GM19372 (cell line): ENCODE results near the gene CFAP65.

ENCODE experiments used
- ATAC-seq: cut with Tn5 transposase; IDR thresholded peaks from one replicate; pipeline ENCODE4 v1.9.1; 2021; ENCODE audit warnings: mild to moderate bottlenecking, low read depth, moderate library complexity; ENCODE audit not compliant: unreplicated experiment

The CFAP65 gene

DNA sequence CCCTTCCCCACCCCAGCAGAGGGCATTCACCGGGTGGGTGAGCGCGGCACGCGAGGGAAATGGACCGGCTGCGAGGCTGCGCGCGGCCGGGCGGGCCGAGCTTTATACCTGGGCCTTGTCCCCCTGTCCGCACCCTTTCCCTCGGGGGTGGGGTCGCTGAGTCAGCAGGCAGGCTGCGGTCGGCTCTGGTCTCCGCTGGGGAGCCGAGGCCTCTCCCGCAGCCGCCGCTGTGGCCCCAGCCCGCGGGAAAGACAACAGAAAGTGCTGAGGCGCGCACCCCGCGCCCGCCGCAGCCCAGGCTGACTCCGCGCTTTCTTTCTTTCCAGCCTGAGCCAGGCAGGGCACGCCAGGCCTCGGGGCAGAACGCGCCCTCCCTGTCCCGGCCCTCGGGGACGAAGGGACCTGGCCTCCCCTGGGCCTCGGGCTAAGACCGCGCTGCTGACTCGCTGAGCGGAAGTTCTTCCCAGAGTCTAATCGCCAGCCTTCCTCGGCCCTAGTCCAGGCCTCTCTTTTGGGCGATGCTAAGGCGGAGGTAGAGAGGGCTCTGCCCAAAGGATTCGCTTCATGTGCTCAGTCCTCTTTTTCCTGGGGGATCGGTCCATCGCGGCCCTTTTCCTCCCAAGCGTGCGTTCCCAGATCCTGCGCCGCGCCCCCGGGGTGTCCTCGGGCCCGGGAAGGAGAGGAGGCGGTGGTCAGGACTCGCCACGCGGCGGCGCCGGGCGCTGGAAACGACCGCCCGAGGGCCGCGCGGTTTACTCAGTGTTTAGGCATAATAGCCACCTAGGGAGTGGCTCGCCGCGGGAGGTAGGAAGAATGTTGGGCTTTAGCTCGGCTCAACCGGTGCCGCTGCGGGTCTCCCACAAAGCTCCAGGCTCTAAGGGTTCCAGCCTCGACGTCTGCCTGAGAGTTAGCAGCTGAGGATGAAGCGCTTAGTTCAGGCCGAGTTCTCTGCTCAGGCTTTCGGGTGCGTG is 47.7 kb downstream of the CFAP65 start, which contains the start of gene CRYBA2:
Gene CRYBA2 (minus strand): TSS at position 78 of the 971 bp plus-strand sequence. CDS start 246 bp downstream, outside the sequence.
- no peak for ATAC-seq

DNA sequence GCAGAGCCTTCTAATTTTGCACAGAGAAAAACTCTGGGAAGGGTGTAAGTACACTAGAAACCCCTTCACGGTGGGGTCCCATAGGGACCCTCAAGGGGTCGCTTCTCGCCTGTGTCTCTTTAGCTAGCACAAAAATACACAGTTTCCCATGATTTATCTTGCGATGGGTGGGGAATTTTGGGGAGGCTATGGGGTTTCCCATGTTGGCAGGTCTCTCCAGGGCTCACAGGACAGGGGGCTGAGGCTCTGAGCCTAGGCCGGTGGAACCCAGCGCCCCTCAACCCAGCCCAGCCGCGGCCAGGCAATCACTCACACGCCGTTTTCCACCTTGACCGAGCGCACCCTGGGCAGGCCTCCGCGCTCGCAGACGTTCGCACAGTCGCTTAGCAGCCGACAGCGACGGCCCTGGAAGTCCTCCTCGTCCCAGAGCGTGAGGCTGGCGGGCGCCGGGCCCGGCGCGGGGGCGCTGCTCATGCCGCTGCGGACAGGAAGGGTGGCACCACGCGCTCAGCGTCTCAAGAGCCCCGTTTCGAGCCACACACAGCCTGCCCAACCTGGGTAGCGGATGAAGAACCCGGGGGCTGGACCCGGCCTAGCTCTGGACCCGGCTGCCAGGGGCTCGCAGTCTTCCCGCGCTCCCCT is 48.5 kb downstream of the CFAP65 start:
- no peak for ATAC-seq

DNA sequence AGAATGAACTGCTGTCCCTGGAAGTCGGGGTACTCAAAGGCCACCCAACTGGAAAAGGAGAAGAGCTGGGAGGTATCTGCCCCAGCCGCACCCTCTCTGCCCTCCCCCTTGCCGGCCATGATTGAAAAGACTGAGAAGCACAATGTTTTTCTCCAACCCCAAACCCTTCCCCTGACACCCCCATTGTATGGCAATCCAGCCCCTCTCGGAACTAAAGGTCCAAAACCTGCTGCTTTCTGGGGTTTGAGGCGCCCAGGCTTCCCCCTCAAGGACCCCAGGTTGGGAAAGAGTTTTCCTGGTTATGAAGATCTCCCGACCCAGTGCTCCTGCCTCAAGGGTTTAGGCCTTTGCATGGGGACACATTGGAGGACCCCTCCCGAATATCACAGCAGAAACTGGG is 49.1 kb downstream of the CFAP65 start:
- ATAC-seq: no peak

DNA sequence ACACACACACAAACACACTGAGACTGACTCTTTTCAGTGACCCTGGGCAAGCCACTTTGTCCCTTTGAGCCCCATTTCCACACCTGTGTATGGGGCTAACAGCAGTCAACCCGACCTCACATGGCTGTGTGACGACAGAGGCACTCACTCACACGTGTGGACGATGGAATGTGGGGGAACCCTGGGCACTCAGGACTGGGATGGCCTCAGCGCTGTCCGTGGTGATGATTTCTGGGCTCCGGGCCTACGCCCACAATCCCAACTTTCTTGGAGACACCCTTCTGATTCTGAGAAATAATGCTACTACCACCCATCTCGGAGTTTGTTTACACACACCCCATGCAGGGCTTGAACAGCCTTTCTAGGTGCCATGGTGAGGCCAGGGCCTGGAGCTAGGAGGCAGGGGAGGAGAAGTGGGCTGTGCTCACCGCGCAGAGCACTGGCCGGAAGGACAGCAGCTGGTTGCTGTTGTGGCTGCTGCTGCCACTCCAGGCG is 49.6 kb downstream of the CFAP65 start:
- ATAC-seq: no peak

DNA sequence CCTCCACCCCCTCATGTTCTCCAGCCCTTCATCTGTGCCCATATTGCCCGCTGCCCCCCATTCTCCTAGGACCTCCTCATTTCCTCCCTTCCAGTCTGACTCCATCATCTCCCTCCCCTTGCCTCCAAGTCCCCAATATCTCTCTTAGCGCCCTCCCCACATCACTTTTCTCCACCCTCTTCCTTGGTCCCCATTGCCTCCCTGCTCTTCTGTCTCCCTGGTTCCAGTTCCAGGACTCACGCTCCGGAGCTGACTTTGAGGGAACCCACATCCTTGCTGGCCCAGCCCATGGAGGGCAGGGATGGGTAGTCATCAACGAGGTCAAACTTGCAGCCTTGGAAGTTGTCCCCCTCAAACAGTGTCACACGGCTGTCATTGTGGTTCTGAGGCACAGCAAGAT is 50.7 kb downstream of the CFAP65 start:
- no peak for ATAC-seq

DNA sequence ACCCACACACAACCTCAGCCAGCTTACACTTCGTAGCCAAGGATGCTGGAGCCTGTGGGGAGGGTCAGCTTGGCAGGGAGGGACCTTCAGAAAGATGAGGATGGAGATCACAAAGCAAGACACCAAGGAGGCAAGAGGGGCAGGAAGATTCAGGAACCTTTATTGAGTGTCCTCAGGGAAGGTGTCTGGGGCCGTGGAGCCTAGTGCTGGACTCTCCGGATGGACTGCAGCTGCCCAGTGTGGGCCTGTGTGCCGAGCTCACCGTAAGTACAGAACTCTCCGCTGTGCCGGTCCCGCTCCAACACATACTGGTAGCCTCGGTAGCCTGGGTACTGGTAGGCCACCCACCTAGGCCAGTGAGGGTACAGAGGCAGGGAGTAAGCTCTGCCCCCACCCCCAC is 51.3 kb downstream of the CFAP65 start:
- no peak for ATAC-seq

DNA sequence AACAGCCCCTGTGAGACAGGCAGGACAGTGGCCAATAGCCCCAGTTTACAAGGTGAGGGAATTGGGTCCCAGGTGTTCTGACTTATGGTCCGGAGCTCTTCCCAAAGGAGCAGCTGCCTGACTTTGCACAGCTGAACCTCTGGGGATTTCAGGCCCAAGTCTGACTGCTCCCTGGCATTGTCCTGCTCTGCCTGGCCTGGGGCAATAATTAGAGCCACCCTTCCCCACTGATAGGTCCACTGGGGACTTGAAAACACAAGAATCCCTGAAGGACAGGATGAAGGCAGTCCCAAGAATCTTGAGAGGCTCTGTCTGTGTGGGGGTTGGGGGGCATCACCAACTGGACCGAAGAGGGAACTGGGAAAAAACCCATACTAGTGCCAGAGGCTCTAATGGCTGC is 52.7 kb downstream of the CFAP65 start:
- no peak for ATAC-seq

DNA sequence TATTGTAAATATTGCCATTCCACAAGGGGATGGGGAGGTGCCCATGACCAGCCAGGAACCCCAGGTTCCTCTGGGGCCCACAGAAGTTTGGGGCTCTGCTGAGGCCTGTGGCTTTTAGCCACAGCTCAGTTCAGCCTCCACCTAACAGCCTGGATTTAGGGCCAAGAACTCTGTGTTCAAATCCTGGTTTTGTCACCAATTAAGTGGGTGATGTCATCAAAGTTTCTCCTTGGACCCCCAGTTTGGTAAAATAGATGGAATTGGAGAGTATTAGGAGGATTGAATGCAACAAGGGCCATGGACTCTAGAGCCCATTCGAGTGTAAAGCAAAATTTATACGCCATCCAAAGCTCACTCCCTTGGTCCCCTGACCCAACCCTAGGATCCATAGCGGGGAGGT is 53.2 kb downstream of the CFAP65 start:
- ATAC-seq: no peak

DNA sequence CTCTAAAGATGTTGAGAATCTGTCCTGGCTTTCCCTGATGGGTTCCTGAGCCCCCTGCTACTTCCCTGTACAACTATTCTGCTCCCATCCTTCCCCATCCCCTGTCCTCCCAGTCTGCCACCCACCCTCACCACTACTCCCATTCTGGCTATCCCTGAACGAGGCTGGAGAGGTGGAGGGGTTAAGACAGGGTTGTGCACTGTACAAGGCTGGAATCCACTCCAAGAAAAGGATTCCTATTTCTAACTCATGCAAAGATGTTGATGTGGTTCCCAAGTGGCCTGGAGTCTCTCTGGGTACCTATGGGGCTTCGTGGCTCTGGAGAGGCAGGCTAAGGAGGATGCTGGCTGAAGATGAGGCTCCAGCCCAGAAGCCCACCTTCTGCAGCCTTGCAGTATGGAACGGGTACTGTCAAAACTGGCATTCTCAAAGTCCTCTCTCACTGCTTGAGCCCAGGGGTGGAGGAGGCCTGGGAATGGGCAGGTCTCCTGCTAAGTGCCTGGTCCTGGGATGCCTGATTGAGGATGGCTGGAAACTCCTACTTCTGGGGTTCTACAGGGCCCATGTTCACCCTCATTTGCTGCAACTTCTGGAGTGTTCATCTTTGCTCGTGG is 55.1 kb downstream of the CFAP65 start:
- no peak for ATAC-seq

DNA sequence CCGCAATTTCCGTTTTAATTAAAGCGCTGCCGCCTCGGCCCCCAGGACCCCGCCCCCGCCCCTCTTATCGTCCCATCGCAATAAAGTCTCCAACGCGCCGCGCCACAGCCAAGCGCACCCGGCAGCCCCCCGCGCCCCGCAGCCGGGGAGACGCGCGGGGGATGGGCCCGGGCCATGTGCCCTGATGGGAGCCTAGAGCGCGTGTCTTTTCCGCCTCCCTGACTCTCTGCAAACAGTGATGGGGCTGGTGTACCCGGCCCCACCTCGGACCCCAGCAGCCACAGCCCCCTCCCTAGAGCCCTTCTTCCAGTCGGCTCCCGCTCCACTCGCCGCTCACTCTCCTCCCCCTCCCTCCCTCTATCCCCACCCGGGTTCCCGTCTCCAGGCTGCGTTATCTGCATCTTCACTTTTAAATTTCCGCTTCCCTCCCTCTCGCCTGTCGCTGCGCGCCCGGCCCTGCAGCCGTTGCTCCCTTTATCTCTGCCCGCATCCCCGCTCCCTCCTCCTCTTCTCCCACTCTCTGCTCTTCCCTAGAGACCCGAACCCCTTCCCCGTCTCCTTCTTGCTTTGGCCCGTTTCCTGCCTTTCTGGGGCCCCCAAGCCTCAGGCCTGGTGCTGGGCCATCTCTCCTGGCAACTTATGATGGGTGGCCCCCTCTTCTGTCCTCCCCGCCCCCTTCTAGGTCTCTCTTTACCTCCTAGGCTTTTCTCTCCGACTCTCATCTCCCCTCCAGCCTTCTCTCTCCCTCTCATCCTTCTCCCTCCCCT is 55.8 kb downstream of the CFAP65 start:
- ATAC-seq: no peak

DNA sequence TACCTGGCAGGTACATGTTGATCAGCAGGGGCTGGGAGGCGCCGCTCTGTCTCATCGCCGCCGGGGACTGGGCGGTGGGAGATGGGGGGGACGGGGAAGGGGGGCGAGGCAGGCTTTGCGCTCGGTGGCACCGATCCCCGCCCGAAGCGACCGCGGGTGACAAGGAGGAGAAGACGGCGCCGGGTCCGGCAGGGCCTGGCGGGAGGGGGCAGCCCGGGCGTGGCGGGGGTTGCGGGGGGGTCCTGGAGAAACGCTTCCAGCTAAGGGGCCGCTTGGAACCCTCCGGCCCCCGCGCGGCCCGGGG is 56.3 kb downstream of the CFAP65 start, which contains the start of gene FEV:
Gene FEV (minus strand): TSS at position 164 of the 304 bp plus-strand sequence. CDS start 109 bp downstream, at position 55.
- no peak for ATAC-seq

DNA sequence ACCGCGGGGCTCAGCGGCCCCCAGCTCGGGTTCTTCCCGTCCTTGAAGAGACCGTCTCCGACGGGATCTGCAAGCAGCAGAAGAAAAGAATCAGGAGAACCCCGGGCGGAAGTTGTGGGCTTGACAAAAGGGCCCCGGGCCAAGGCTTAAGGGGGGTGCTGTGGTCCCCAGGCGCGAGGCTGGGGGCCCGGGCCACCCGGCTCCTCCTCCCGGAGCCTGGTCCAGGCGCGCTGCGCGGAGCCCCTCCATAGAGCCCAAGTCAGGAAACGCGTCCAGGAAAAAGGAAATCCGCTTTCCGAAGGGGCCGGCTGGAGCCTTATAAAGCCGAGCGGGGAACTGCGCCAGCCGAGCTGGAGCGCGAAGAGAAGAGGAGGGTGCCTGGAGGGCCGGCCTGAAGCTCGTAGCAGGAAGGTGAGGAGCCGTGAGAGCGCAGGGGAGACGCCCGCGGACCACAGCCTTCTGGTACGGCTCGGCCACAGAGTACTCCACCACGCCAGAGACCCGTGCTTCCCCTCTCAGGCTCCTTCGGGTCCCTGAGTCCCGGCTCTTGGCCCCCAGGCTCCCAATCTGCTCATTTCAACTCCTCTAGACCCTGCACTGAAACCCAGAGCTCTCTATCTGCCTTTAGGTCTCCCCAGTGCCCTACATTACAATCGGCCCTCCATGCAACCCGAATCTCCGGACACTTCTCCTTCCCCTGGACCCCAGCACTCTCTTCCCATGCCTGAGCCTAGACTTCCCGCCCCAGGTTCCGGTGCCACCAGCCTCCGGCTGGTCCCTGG is 56.9 kb downstream of the CFAP65 start:
- no peak for ATAC-seq

DNA sequence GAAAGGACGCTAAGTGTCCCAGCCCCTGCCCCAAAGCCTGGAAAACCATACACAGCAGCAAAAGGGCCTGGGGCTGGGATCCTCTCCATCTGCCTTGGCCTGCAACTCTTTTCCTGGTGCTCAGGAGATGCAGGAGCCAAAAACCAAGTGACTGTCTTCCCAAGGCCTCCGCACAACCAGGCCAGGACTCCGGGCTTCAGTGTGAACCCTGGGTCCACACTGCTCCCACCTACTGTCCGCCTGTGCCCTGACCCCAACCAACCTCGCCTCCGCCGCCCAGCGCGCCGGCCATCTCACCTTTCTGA is 57.4 kb downstream of the CFAP65 start:
- no peak for ATAC-seq

DNA sequence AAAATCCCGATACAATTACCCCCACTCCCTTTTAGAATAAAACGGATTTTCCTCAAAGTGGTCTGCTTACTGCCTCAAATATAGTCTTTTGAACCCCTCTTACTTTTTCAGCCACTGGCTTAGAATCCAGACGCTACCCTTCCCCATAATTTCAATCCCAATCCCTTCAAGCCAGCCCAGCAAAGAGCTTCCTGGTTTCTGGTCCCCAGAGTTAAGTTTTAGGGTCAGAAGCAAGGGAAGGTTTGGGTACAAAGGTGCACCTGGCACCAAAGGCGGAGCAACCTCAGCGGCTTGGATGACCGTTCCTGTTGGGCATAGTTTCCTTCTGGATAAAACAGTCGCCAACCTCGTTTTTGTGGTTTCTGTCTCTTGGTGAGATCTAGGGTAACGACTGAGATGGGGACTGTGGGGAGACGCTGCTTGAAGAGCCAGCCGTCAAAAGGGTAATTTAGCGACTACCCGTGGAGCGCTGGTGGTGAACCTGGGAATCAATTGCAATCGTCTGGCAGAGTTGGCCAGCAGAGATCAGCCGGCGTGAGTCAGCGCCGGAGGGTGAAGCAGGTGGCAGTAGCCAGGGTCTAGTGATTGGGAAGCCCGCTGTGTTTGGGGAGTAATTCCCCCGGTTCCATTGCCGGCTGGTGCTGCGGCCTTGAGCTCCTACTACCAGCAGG is 57.9 kb downstream of the CFAP65 start:
- no peak for ATAC-seq

DNA sequence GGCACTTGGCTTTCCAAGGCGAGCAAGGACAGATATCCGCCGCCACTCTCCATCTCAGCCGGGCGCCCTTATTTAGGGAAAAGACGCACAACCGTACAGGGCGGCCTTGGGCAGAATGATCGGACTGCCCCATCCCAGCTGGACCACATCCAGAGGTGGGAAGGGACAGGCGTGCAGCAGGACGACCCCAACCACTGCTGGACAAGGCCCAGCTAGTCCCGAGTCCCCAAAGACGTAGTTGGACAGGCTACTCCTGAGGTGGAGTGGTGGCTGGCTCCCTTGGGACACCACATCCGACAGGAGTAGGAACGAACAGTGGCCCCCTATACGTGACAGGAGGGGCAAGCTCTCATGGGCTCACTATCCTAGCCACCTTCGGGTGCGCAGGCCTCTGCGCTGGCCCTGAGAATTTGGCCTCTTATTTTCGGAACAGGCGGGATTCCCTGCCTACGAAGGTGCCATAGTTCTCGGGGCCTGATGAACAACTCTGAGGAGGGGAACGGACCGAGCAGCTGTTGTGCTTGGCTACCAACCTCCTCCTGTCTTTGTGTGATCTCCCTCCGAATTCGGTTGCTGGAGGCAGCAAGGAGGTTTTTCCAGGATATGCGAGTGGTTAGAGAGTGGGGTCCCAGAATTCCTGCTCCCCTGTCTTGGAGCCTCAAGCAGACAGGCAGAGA is 58.6 kb downstream of the CFAP65 start:
- ATAC-seq: no peak

DNA sequence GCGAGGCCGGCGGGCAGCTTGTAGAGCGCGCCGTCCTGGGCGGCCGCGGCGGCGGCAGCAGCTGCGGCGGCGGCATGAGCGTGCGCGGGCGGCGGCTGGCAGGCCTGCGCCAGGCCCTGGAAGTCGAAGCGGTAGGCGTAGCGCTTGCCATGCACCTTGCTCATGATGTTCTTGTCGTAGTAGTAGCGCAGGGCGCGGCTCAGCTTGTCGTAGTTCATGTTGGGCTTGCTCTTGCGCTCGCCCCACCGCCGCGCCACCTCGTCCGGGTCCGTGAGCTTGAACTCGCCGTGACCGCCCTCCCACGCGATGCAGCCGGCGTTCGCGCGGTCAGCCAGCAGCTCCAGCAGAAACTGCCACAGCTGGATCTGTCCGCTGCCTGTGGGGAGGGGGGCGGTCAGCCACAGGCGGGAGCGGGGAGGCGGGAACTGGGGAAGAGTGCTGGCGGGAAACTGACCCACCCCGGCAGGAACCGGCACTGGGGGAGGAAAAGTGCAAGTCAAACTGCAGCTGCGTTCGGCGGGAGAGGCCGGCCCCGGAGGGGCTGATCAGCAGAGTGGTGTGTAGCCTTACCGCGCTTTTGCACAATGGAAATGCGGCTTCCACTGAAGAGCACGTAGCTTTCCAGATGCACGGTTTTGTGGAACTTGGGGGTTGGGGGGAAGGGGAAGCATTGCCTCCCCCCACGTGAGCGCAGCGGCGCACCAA is 59.3 kb downstream of the CFAP65 start:
- no peak for ATAC-seq

DNA sequence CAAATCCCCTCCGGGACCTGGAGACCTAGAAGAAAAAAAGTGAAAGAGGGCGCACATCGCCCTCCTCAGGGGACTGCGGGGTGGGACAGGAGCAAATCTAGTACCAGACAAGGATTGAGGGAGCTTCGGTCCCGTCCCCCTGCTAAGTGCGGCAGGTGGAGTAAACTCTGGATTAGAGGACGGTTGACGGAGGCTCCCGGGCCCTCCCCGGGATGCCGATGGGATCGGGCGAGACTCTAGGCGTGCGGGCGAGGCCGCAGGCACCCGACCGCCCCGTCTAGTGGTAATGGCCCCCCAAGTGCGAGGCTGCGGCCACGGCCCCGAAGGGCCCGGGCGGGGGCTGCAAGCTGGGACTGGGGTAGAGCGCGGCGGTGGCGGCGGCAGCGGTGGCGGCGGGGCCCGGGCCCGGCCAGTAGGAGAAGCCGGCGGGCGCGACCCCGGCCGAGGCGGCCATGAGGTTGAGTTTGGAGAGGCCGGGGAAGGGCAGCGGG is 59.9 kb downstream of the CFAP65 start:
- no peak for ATAC-seq
